ENCODE measurements around the gene FUCA2. TPM values are rescaled to one million over a fixed set of nuclear protein-coding genes. Genes with fewer than 3 reads are reported as not detected.

FUCA2 gene
- total RNA-seq, 2 donors from 2014 or later, result 58.6 to 59.3 TPM

GRCh38 chr6:143516690-143517446, 5.3 kb upstream of the FUCA2 start:
- Mint-ChIP-seq H3K36me3 (ENCODE audit: low read depth) (no peaks in the 10 kb centered on the region), H3K9me3 (no peaks in the 10 kb centered on the region), H3K27me3 (ENCODE audit: insufficient read depth) (peaks cover 40% of the 10 kb centered on the region), H3K27ac (no peak overlapping the region), H3K4me1 (peaks cover 14% of the 10 kb centered on the region), H3K4me3 (no peak overlapping the region)
- no peak overlapping the region for H3K9ac ChIP-seq (ENCODE audit: extremely low read depth, low read length, poor library complexity, severe bottlenecking)
- WGBS, 2 experiments (ENCODE audit: insufficient coverage in 1 of 2, insufficient read length in 1 of 2), result 77 to 100% methylated on average over 1 to 2 of the region's 2 CpGs
- no peaks in the 10 kb centered on the region for H3K36me3 ChIP-seq (ENCODE audit: control insufficient read depth, insufficient read depth, low read length)
- no peak for TF ChIP-seq CTCF (conservative IDR thresholded peaks at IDR 0.05)
- H3K9me3 ChIP-seq (ENCODE audit: control insufficient read depth, low read length), result peaks cover 4% of the 10 kb centered on the region
- DNase-seq, result no peak
- no peaks in the 10 kb centered on the region for H3K27me3 ChIP-seq (ENCODE audit: control insufficient read depth, insufficient read depth, low read length, poor library complexity, severe bottlenecking)
- H3K4me3 ChIP-seq (ENCODE audit: low read length), result no peak overlapping the region
- H3K4me1 ChIP-seq (ENCODE audit: control insufficient read depth, insufficient read depth, low read length), result peaks cover 2% of the 10 kb centered on the region
- H3K27ac ChIP-seq (ENCODE audit: low read depth, low read length), result no peak overlapping the region

GRCh38 chr6:143515766-143516355, 4.3 kb upstream of the FUCA2 start:
- no peaks in the 10 kb centered on the region for H3K36me3 Mint-ChIP-seq (ENCODE audit: low read depth)
- no peaks in the 10 kb centered on the region for H3K9me3 Mint-ChIP-seq
- 88 to 94% methylated on average over 2 to 7 of the region's 7 CpGs for WGBS, 2 experiments (ENCODE audit: insufficient coverage in 1 of 2, insufficient read length in 1 of 2)
- TF ChIP-seq CTCF (conservative IDR thresholded peaks at IDR 0.05), result no peak
- Histone ChIP-seq H3K4me1 (ENCODE audit: control insufficient read depth, insufficient read depth, low read length) (peaks cover 4% of the 10 kb centered on the region), H3K4me3 (ENCODE audit: low read length) (no peak overlapping the region), H3K27ac (ENCODE audit: low read depth, low read length) (no peak overlapping the region), H3K9me3 (ENCODE audit: control insufficient read depth, low read length) (peaks cover 4% of the 10 kb centered on the region), H3K27me3 (ENCODE audit: control insufficient read depth, insufficient read depth, low read length, poor library complexity, severe bottlenecking) (no peaks in the 10 kb centered on the region), H3K36me3 (ENCODE audit: control insufficient read depth, insufficient read depth, low read length) (no peaks in the 10 kb centered on the region), H3K9ac (ENCODE audit: extremely low read depth, low read length, poor library complexity, severe bottlenecking) (no peak overlapping the region)
- peaks cover 36% of the 10 kb centered on the region for H3K27me3 Mint-ChIP-seq (ENCODE audit: insufficient read depth)
- H3K27ac Mint-ChIP-seq, result no peak overlapping the region
- H3K4me3 Mint-ChIP-seq, result no peak overlapping the region
- peaks cover 18% of the 10 kb centered on the region for H3K4me1 Mint-ChIP-seq
- no peak for DNase-seq

- TF ChIP-seq CTCF (conservative IDR thresholded peaks at IDR 0.05), result no peak
- Mint-ChIP-seq H3K27ac (no peak overlapping the region), H3K4me1 (peaks cover 18% of the 10 kb centered on the region), H3K9me3 (no peaks in the 10 kb centered on the region), H3K27me3 (ENCODE audit: insufficient read depth) (peaks cover 35% of the 10 kb centered on the region), H3K4me3 (no peak overlapping the region), H3K36me3 (ENCODE audit: low read depth) (no peaks in the 10 kb centered on the region)
- no peak overlapping the region for H3K9ac ChIP-seq (ENCODE audit: extremely low read depth, low read length, poor library complexity, severe bottlenecking)
- H3K4me3 ChIP-seq (ENCODE audit: low read length), result no peak overlapping the region
- no peaks in the 10 kb centered on the region for H3K36me3 ChIP-seq (ENCODE audit: control insufficient read depth, insufficient read depth, low read length)
- no peaks in the 10 kb centered on the region for H3K27me3 ChIP-seq (ENCODE audit: control insufficient read depth, insufficient read depth, low read length, poor library complexity, severe bottlenecking)
- H3K9me3 ChIP-seq (ENCODE audit: control insufficient read depth, low read length), result peaks cover 2% of the 10 kb centered on the region
- H3K4me1 ChIP-seq (ENCODE audit: control insufficient read depth, insufficient read depth, low read length), result peaks cover 4% of the 10 kb centered on the region
- 85 to 89% methylated on average over 8 to 12 of the region's 12 CpGs for WGBS, 2 experiments (ENCODE audit: insufficient coverage in 1 of 2, insufficient read length in 1 of 2)
- no peak overlapping the region for H3K27ac ChIP-seq (ENCODE audit: low read depth, low read length)
- no peak for DNase-seq
Measured at GRCh38 chr6:143515061-143515760, 3.7 kb upstream of the FUCA2 start.

All from endodermal cell (in vitro differentiated cells).